ENCODE results near the gene ALDH3B2.
"Not testable (repeated sequence)": the region's sequence is repeated elsewhere in the genome, so short reads cannot be mapped to it uniquely, and the experiment has no call there.

Gene ALDH3B2

GRCh38 chr11:67644472-67645418 lies 29.7 kb downstream of the ALDH3B2 start:
- DNase-seq: no peak

DNA sequence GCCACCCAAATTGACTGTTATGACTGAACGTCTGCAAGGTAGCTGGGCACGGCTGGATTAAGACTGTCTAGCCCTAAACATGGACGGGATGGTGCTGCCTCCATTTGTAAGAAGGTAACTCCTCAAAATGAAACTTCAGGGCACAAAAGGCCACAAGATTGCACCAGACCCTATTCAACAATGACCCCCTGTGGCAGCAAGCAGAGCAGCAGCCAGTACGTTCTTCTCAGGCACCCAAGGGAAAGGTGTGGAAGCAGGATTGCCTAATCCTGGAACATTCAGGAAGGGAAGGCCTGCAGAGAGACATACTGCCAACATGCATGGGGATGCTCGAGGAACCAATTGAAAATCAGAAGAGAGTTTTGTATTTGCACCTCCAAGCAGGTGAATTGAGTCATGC lies 30.4 kb downstream of the ALDH3B2 start:
- no peak for DNase-seq

- no peak for DNase-seq
Measured at GRCh38 chr11:67642173-67643120, 32.0 kb downstream of the ALDH3B2 start.

DNA sequence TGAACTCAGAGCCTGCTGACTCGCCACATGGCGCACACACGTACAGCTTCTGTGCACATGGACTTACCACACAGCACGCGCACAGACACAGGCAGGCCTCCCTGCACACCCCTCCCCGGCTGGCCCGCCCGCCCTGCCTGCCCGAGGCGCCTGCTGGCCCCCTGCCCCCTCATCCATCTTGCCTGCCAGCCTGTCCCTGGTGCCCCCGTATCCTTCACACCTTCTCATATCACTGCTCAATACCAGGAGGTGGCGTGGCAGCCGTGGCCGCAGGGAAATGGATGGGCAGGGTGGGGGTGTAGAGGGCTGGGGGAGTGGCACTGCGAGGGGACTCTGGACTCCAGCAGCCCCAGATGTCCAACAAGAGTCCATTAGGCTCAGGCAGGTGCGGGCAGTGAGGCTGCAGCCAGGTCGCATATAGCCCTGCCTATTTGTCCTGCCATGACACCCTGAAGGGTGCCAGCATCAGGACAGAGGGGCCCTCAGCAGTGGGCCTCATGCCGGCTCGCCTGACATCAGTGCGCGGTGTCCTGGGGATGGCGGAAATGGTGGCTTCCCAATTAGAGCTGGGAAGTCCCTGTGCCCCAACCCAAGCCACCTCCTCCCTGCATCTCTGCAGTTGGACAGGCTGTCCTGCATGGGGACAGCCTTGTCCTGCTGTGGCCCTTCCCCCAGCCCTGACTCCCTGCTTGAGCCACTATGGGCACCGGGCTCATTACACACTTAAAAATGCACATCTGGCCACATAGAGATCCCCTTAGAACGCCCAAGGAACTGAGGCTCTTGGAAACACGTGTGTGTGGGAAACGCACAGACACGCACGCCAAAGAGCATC lies 32.9 kb downstream of the ALDH3B2 start:
- DNase-seq: no peak

DNA sequence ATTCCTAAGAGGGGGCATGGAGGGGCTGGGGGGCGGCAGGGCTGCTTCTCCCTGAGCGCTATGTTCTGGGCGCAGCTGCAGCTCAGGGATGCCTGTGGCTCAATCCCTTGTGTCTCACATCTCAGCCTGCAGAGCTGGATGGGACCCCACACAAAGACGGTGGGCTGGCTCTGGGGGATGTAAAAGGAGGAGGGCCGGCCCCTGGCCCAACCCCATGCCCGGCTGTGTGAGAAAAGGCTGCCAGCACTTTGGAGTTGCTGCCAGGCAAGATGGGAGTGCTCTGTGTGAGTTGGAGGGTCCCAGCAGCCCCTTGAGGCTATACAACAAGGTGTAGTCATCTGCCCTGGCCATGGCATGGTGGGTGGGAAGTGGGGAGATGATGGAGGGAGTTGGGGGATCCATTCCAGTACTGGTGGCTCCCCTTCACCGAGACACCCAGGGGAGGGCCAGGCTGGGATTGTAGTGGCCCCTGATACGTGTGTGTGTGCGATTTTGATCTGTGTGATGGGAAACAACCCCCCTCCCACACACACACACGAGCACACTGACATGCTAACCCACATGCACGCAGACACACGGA lies 33.6 kb downstream of the ALDH3B2 start:
- no peak for DNase-seq

DNA sequence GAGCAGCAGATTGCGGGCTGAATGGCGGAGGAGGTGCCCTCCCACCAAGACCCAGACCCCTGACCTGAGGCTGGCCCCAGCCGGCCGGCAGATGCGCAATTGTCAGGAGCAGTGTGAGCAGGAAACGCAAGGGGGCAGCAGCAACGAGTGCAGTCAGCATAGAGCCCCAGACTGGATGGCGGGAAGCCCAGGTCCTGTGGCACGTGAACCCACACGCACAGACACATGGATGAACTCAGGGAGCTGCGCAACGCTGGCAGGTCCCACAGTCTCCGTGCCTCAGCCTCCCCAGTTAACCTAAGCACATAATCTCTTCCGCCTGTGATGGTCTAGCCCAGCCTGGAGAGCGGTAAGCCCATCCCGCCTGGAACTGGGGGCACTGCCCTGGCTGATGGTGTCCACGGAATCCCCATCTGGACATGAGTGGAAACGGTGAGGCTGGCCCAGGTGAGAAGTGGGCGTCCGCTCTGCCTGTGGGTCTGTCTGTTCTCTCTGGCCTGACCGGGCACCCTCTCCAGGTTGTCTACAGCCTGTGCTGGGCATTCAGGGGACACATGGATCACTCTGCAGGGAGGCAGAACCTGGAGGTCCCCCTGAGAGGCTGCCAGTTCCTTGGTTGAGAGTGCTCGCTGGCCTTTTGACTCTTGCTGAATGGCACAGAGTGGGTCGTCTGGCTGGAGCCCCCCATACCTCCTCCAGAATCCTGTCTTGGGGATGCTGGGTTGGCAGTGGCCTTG lies 34.2 kb downstream of the ALDH3B2 start:
- DNase-seq: peak in 31 of 56 donors; percentile 6 to 74 (median 44)

DNA sequence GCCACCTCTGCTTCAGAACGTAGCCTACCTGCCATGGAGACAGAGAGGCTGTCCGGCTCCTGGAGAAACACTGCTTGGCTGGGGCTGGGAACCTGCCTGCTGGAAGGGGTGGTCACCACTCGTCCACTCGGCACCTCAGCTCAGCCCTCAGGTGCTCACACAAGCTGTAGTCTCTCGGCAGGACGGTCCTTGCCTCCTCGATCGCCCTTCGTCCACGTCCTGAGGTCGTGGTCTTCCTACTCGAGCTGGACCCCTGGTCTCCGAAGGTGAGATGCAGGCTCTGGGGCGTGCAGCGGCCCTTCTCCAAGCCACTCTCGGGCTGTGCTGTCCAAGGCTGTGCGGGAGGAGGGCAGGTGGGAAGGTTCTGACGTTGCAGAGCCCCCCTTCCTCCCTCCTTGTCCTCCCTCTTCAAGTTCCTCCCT lies 35.0 kb downstream of the ALDH3B2 start, which contains the start of gene TBX10:
TSS of gene TBX10 (minus strand) at position 326 of the 422 bp plus-strand sequence. CDS start at position 35, 291 bp downstream.
- no peak for DNase-seq

- DNase-seq: no peak
Measured at GRCh38 chr11:67638535-67639437, 35.6 kb downstream of the ALDH3B2 start.

GRCh38 chr11:67637441-67637840 lies 37.0 kb downstream of the ALDH3B2 start:
- DNase-seq: not testable (repeated sequence)

GRCh38 chr11:67636962-67637361 lies 37.5 kb downstream of the ALDH3B2 start:
- DNase-seq: no peak

- no peak for DNase-seq
Measured at GRCh38 chr11:67635231-67635521, 39.2 kb downstream of the ALDH3B2 start.

GRCh38 chr11:67634366-67635230 lies 39.8 kb downstream of the ALDH3B2 start:
- no peak for DNase-seq

GRCh38 chr11:67633758-67634365 lies 40.6 kb downstream of the ALDH3B2 start:
- DNase-seq: no peak

GRCh38 chr11:67632982-67633755 lies 41.3 kb downstream of the ALDH3B2 start:
- no peak for DNase-seq

GRCh38 chr11:67632175-67632981 lies 42.0 kb downstream of the ALDH3B2 start:
- no peak for DNase-seq

DNA sequence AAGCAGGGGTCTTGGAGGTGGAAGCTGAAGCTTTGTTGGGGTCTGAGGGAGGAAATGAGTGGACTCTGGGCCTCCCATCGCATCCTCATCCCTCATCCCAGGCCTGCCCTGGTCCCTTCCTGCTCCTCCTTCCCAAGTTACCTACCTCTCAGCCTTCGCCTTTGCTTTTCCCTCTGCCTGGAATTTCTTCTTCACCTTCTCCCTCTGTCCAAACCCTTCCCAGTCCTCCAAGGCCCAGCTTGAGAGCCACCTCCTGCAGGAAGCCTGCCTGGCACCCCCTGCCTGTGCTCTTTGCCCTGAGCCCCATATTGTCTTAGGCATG lies 42.6 kb downstream of the ALDH3B2 start:
- no peak for DNase-seq
